Activated T-helper 1 cell treated with Interleukin-2 at 50 U/mL for 16 hours (primary cell): ENCODE results near the gene MATK.

Source experiments
- DNase-seq: peaks from one replicate; pipeline ENCODE4 v3.0.0-alpha.2; 2020; ENCODE audit warnings: low read depth

MATK gene

DNA sequence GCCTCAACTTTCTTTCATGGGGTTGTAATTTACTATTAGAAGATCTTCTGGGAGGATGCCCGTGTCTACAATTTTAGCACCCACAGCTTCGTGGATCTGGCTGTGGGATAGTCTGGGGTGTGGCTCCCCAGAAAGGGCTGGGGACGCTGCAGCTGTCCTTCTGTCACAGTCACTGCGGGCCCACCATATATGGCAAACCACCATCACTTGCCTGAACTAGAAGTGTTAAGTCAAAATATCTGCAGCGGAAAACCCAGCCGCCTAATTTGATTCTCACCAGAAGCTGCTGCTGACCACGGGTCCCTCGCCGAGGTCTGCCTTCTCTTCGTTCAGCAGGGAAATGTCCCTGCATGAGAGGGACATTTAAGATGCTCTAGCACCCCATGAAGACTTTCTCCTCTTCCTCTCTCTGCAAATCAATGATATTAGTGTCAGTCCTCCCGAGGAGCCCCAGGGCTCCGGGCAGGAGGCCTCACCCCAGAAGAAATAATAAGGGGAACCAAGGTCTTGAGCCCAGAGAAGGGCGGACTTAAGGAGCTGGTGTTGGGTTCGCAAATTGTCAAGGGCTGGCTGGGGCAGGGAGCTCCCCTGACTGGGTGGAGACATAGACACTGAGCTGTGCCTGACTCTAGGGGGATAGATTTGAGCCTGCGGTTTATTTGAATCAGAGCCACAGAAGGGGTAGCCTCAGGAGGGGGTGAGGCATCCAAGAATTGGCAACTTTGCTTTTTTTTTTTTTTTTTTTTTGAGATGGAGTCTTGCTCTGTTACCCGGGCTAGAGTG, 3.0 kb upstream of the MATK start:
- no peak for DNase-seq

DNA sequence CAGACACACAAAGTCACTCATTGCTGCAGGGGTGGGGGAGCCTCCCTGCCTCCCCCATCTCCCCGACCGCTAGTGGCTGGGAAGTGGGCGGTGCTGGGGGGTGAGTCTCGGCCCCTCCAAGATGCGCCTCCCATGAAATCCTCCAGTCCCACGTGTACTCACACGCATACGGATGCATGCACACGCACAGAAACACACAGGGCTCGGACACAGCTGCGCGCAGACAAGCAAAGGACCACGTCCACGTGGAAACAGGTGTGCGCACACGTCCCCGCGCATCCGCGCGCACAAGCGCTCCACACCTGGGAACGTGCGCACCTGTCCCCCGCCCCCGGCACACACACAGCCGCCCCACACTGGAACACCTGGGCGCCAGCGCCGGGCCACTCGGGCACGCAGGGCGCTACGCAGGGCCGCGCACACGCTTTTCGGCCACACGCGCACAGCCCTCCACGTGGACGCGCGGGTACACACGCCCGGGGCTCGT, 687 bp downstream of the MATK start:
- no peak for DNase-seq

DNA sequence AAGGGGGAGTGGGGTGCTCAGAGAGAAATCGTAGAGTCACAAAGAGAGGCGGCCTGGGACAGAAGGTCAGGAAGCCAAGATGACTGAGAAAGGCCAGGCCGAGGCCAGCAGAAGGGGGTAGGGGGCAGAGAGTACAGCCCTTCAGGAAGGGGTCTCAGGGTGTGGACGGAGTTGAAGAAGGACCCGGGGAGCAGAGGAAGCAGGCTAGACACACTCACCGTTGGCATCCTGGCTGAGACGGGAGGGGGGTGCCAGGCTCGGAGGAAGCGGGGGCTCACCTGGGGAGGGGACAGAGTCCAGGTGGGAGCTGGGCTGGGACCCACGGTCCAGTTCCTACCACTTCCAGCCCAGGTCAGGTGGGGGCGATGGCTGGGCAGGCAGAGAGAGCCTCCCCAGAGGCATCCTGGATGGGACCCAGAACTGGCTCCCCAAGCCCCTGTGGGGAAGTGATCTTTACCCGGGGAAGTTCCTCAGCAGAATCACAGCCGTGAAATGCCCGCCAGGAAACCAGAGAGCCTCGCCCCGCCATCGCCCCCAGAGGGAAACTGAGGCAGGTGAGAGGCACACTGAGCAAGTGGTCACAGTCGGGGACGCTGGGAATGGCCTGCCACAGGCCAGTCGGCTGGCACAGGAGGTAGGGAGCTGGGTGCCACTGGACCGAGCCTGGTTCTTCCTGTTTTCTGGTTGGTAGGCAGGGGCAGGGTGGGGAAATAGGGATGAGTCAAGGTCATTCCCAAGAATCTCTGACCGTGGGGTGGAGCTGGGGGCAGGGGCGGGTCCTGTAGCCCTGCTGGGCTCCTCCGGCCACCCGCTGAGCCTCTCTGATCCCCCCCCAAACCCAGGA, 1.4 kb downstream of the MATK start:
- DNase-seq = no peak

DNA sequence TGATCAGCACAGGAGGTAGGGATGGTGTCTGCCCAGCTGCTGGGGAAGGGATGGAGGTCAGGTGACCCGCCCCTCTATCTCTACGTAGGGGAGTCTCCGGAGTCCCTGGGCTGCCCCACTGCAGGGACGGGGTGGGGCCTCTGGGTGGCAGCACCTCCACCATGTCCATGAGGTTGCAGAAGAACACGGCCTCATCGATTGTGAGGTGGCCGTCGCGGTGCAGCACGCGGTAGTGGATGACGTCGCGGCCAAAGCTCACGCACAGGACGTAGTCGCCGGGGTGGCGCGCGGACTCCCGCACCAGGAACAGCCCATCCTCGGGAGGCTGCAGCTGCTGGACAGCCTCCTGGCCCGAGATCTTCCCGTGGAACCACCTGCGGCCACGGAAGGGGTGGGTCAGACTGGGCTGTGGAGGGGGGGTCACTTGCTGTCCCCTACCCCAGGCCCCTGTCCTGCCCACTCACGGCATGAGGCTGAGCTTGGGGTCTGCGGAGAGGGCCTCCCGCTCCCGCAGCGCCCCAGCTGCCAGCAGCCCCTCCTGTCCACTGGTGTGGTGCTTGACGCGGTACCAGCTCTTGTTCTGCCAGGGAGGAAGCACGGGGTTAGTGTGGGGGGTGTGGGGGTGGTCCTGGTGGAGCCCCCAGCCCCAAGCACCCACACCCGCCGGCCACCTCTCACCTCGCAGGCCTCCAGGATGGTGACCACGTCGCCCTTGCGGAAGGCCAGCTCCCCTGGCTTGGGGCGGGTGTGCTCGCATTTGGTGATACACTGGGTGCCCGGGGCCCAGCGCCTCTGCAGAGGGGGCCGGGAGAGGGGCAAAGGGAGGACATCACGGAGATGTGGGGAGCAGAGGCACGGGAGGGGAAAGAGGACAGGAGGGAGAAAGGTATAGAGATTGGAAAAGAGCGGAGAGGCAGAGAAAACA, 2.3 kb downstream of the MATK start:
- DNase-seq = no peak

DNA sequence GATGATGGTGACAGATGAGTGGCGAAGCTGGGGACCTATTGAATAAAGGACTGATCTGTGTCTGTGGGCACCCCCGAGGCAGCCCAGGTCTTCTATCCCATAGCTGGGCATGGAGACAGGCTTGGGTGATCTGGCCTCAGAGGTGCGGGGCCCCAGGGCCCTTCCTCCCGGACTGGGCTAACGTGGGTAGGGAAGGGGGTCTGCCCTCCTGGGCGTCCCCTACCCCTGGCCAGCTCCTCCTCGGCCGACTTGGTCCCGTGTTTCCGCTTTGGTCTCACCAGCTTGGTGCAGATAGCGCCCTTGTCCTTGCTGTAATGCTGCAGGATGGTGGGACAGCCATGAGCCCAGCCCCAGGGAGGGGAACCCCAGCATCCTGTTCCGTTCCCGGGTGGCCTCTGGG, 3.3 kb downstream of the MATK start:
- DNase-seq = no peak

DNA sequence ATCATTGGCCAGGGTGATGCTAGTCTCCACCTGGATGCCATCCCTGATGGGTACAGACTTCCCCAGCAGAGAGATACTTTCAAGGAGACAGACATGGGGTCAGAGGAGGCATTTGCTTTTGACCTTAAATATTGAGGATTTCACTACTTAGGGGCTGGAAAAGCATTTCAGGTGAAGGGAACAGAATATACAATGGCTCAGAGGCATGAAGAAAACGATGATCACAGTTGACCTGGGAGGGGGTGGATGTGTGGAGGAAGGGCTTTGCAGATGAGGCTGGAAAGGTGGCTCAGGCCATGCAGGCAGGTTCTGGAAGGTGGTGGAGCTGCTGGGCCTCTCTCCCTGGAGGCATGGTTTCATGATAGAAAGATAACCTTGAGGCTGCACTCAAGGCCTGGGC, 3.9 kb downstream of the MATK start:
- DNase-seq = no peak

DNA sequence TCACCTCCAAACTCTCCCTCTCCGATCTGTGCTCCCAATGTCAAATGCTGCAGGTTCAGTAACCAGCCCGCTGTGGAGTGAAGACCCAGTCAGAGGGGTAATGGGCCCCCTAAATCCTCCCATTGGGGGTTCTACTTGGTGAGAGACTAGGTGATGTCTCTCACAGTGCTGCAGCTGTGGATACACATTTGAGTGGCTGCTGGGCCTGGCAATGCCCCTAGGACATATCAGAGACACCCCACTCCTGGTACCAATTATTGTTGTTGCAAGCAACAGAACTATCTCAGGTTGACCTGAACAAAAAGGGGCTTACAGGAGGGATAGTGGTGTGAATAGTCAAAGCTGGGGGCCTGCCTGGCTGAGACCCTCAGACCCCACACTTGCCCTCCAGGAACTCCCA, 4.6 kb downstream of the MATK start:
- no peak for DNase-seq

DNA sequence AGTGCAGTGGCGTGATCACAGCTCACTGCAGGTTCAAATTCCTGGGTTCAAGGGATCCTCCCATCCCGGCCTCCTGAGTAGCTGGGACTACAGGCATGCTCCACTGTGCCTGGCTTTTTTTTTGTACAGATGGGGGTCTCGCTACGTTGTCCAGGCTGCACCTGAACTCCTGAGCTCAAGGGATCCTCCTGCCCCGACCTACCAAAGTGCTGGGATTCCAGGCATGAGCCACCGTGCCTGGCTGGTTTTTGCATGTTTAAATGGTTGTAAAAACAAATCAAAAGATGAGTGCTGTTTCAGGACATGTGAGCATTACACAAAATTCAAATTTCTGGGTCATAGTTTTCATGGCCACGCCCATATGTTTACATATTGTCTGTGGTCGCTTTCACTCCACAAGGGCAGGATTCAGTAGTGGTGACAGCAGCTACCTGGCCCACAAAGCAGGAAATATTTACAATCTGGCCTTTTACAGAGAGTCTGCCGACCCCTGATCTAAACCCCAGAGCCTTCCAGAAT, 5.3 kb downstream of the MATK start:
- no peak for DNase-seq

DNA sequence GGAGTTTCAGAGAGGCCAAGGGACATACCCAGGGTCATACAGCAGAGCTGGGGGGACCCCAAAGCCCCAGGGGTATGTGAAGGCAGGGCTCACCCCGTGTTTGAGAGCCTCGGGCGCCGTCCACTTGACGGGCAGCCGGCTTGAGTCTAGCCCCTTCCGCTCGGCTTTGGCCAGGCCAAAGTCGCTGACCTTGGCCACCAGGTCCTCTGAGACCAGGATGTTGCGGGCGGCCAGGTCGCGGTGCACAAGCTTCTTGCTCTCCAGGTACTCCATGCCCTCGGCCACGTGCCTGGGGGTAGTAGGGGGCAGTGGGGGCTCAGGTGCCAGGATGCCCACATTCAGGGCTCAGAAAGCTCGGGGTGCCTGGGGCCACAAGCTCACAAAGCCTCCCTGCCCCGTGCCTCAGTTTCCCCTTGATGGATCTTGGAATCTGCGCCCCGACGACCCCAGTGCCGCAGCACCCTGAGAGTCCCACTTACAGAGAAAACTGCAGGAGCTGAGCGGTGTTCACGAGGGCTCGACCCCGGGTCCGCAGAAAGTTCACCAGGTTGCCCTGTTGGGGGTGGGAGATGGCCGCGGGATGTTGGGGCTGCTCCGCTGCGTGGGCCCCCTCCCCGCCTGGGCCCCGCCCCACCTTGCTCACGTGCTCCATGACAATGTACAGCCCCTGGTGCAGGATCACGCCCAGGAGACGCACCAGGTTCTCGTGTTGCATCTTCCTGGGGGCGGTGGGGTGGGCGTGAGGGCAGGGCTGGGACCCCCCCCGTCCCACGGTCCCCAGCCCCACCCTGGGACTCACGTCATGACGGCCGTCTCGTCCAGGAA, 7.1 kb downstream of the MATK start:
- DNase-seq = no peak

DNA sequence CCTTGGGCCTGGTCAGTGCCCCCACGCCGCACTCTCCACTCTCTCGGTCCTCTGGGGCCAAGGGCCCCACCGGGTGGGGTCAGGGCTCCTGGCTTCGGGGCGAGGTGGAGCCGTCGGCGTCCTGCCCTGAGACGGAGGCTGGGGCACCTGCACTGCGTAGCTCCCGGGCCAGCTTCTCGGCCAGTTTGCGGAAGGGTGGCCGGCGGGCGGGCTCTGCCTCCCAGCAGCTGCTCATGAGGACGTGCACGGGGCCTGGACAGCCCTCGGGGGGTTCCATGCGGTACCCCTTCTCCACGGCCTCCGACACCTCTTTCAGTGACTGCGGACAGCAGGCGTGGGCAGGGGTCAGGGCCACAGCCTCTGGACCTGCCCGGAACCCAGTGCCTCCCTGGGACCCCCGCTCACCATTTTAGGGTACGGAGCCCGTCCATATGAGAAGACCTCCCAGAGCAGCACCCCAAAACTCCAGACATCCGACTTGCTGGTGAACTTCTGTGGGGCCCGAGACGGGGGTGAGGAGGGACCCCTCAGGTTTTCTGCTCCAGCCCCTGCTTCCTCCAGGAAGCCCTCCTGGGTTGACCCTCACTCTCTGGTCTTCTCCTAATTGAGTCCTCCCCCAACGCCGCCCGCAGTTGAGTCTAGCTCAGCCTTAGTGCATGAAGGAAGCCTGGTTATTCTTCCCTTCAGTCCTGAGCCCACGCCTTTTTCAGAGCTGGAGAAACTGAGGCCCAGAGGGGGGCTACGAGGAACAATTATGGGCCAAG, 7.9 kb downstream of the MATK start:
- DNase-seq = no peak

DNA sequence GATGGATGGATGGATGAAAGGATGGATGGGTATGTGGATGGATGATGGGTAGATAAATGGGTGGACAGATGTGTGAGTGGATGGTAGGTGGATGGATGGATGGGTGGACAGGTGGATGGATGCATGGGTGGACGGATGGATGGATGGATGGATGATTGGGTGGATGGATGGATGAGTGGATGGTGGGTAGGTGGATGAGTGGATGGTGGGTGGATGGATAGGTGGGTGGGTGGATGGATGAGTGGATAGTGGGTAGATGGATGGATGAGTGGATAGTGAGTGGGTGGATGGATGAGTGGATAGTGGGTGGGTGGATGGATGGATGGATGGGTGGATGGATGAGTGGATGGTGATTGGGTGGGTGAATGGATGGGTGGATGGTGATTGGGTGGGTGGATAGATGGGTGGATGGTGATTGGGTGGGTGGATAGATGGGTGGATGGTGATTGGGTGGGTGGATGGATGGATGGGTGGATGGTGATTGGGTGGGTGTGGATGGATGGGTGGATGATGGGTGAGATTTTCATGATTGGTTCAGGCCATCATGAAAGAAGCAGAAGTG, 9.6 kb downstream of the MATK start:
- no peak for DNase-seq

DNA sequence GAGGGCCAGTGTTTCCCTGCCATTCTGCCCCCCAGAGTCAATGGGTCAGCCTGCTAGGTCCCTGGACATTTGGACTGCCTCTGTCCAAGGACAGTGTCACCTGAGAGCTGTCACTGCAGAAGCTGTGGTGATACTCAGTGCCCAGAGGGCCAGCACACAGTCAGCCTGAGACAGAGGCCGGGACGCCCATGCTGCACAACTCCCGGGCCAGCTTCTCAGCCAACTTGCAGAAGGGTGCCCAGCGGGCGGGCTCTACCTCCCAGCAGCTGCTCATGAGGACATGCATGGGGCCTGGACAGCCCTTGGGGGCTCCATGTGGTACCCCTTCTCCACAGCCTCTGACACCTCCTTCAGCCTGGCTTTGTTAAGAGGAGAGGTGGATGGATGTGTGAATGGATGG, 10.3 kb downstream of the MATK start:
- DNase-seq = no peak

DNA sequence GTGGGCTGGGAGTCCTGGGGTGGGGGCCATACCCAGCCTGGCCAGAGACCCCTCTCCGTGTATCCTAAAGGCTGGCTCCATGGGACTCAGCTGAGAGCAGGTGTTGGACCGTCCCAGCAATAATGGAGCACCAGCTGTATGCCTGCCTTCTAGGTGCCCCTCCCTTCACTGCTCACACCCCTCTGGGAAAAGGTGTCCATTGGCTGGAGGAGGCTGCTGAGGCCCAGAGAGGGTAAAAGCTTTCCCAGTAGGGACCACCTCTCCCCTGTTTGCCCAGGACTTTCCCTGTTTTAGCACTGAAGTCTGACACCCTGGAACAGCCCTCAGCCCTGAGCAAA, 10.8 kb downstream of the MATK start:
- DNase-seq = no peak

DNA sequence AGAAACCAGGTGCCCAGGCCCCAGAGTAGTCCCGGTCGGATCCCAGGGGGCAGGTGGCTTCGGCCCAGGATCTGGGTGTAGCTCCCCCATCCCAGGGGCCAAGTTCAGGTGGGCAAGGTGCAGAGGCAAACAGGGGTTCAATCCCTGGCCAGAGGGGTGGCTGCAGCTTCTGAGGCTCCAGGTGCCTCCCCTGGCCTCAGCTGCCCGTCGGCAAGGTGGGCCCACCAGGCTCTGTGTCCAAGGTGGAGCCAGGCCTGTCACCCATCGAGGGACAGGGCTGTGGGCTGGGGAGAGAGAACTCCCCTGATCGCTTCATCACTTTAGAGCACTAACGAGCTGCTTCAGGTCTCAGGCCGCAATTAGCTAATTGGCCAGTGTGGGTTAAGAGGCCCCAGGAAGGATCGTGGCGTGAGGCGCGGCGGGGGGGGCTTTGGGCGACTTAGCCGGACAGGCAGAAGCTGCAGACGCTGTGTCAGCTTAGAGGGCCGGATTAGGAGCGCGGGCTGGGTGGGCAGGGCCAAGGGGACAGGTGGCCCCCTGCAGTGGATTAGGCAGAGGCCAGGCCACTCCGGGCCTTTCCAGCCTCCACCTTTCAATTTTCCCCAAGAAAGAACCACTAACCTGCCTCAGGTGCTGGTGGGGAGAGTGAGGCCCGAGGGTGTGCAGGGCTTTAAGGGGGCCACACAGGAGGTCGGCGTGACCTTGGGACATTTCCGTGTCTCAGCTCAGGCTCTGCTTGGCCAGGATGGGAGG, 11.4 kb downstream of the MATK start:
- no peak for DNase-seq

DNA sequence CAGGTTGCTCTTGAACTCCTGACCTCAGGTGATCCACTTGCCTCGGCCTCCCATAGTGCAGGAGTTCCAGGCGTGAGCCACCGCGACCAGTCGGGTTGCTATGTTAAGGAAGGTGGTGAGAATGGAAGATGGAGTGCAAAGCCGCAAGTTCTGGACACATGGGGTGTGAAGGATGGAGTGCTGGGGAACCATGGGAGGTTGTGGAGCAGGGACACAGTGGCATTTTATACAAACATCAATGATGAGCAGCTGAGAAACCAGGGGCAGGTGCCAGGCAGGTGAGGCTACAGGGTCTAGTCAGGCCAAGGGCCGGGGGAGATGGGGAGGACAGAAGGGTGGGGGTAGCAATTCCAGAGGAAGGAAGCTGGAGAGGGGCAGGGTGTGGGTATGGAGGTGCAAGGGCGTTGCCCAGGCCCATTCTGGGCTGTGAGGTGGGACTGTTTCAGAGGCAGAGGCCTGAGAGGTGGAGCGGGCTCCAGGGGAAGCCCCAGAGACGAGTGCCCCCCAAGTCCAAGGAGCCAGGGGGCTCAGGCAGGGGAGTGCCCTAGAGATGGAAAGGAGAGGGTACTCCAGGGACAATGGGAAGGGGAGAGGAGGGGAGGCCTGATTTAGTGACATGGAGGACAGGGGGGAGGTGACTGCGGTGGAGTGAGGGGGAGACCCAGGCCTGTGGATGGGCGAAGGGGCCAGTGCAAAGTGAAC, 12.2 kb downstream of the MATK start:
- no peak for DNase-seq

DNA sequence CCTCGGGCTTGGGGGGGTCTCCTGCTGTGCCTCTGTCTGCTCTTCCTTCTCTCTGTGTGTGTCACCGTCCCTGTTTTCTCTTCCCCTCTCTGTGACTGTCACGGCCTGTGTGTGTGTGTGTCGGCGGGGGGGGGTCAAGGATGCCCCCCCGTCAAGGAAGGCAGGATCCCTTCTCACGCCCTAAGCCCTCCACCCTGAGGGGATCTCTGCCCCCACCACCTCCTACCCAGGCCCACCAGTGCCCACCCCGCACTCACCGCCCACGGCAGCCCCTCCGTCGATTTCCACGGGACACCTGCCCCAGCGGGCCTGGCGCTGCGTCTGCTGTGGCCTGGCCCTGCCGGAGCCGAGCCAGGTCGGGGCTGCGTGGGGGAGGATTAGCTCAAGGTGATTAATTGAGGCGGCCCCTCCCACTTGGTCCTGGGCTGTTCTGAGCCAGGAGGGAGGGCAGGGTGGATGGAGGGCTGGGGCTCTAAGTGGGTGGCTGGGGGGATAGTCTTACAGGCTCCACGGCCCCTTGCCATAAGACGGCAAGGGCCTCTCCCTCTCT, 14.2 kb downstream of the MATK start, which contains the start of gene RAX2:
TSS of gene RAX2 (minus strand) at position 323 of the 550 bp plus-strand sequence. CDS start 486 bp downstream, outside the sequence.
- DNase-seq = no peak

DNA sequence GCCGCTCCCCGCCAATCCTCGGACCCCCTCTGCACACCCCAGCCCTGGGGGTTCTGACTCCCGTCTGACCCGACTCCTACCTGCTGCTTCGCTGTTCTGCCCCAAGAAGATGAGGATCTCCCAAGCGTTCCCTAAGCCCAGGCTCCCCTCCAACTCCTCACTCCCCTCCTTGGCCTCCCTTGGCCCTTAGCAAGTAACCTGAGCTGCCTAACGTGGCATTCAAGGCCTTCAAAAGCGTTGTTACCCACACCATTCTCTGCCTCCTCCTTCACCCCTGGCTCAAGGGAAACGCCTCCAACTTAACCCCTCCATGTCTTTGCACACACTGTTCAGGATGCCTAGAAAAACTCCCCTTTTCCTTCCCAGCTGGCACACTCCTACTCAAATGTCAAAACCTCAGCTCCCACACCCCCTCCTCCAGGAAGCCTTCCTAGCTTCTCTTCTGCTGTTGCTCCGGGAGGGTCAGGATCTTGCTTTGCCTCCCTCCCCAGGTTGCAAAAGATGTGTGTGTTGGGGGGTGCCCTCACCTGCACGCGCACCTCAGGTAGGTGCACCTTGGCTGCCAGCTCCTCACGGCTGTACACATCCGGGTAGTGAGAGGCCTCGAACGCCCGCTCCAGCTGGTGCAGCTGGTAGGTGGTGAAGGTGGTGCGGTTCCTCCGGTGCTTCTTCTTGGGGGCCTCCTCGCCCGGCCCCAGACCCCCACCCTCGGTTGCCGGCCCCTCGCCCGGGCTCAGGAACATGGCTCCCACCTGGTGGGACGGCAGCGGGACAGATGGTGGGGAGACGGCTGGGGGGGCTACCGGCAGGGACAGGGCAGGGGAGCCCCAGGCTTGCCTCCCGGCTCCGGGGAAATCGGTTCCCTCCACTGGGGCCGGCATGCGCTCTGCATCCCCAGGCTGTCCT, 14.9 kb downstream of the MATK start:
- no peak for DNase-seq
